HEK293T (cell line): Measurements from ENCODE around the gene PLEKHA6.

Experiments used
- CTCF ChIA-PET: fragments of 350-600 bp; formaldehyde crosslinking; extraction: SDS; loops from one replicate; lab custom pipeline; 2021; ENCODE audit warnings: antibody characterized with exemption, inconsistent platforms; lab: Yijun Ruan, JAX
- POLR2A ChIA-PET: fragments of 350-600 bp; formaldehyde crosslinking; extraction: SDS; loops from one replicate; lab custom pipeline; 2020; ENCODE audit warnings: antibody characterized with exemption, inconsistent platforms; lab: Yijun Ruan, JAX
- DNase-seq: peaks from one replicate; pipeline ENCODE4 v3.0.0; 2012; ENCODE audit warnings: mixed read lengths; ENCODE audit errors: extremely low spot score
- ARNT ChIP-seq: fragments of 450-650 bp; IDR thresholded peaks from 2 replicates; pipeline ENCODE4 v1.6.1; 2017; ENCODE audit warnings: mild to moderate bottlenecking
- BHLHE40 ChIP-seq: fragments of 450-650 bp; IDR thresholded peaks from 2 replicates; pipeline ENCODE4 v1.6.1; 2016; ENCODE audit warnings: mild to moderate bottlenecking, moderate library complexity, borderline replicate concordance
- CTBP1 ChIP-seq: fragments of 450-650 bp; IDR thresholded peaks from 2 replicates; pipeline ENCODE4 v1.6.1; 2016; ENCODE audit warnings: borderline replicate concordance
- ELF4 ChIP-seq: fragments of 450-650 bp; IDR thresholded peaks from 2 replicates; pipeline ENCODE4 v1.6.1; 2017; ENCODE audit warnings: antibody characterized with exemption
- FOXA1 ChIP-seq: fragments of 450-650 bp; IDR thresholded peaks from 2 replicates; pipeline ENCODE4 v1.6.1; 2016; ENCODE audit warnings: mild to moderate bottlenecking
- FOXK2 ChIP-seq: fragments of 450-650 bp; IDR thresholded peaks from 2 replicates; pipeline ENCODE4 v1.6.1; 2016; ENCODE audit warnings: mild to moderate bottlenecking
- FOXM1 ChIP-seq: fragments of 450-650 bp; IDR thresholded peaks from 2 replicates; pipeline ENCODE4 v1.6.1; 2017; ENCODE audit warnings: mild to moderate bottlenecking, borderline replicate concordance
- HDGF ChIP-seq: fragments of 450-650 bp; IDR thresholded peaks from 2 replicates; pipeline ENCODE4 v1.6.1; 2017; ENCODE audit warnings: antibody characterized with exemption, borderline replicate concordance
- L3MBTL2 ChIP-seq: fragments of 450-650 bp; conservative IDR thresholded peaks from 2 replicates; pipeline ENCODE4 v1.6.1; 2016; ENCODE audit warnings: mild to moderate bottlenecking
- LEF1 ChIP-seq: fragments of 450-650 bp; IDR thresholded peaks from 2 replicates; pipeline ENCODE4 v1.6.1; 2017; ENCODE audit warnings: mild to moderate bottlenecking, borderline replicate concordance
- NFRKB ChIP-seq: fragments of 450-650 bp; IDR thresholded peaks from 2 replicates; pipeline ENCODE4 v1.6.1; 2016; ENCODE audit warnings: mild to moderate bottlenecking, moderate library complexity
- SP1 ChIP-seq: fragments of 450-650 bp; IDR thresholded peaks from 2 replicates; pipeline ENCODE4 v1.6.1; 2017
- SUZ12 ChIP-seq: fragments of 450-650 bp; IDR thresholded peaks from 2 replicates; pipeline ENCODE4 v1.6.1; 2016; ENCODE audit warnings: mild to moderate bottlenecking
- TARDBP ChIP-seq: fragments of 450-650 bp; IDR thresholded peaks from 2 replicates; pipeline ENCODE4 v1.6.1; 2016
- ZNF384 ChIP-seq: fragments of 450-650 bp; IDR thresholded peaks from 2 replicates; pipeline ENCODE4 v1.6.1; 2016
- TF ChIP-seq, protein P1 (sequence below): fragments of 450-650 bp; IDR thresholded peaks from 2 replicates; pipeline ENCODE4 v1.6.1; 2016

Gene PLEKHA6

DNA sequence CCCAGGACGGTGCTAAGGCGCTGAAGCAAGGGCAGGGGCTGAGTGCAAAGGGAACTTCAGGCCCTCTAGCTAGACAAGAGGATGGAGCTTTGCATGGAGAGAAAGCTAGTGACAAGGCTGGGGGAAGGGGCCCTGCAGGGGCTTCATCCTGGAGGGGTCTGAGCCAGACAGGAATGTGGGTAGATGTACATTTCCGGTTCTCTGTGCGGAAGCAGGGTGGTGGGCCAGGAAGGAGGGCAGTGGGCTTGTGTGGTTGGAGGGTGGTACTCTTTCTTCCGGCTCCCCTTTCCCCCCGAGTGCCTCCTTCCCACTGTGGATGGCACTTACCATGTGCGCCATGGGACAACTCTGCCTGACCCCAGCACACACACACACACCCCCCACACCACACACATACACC, 165.0 kb downstream of the PLEKHA6 start:
- POLR2A ChIA-PET: no interaction called here
- TF ChIP-seq, protein P1, sequence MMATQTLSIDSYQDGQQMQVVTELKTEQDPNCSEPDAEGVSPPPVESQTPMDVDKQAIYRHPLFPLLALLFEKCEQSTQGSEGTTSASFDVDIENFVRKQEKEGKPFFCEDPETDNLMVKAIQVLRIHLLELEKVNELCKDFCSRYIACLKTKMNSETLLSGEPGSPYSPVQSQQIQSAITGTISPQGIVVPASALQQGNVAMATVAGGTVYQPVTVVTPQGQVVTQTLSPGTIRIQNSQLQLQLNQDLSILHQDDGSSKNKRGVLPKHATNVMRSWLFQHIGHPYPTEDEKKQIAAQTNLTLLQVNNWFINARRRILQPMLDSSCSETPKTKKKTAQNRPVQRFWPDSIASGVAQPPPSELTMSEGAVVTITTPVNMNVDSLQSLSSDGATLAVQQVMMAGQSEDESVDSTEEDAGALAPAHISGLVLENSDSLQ: no peak
- TF ChIP-seq NFRKB (no peak), ELF4 (no peak), FOXM1 (no peak), SP1 (no peak)
- DNase-seq: no peak
- CTCF ChIA-PET: no interaction called here

GRCh38 chr1:204194080-204194479, 165.6 kb downstream of the PLEKHA6 start:
- TF ChIP-seq BHLHE40 (no peak), FOXK2 (no peak), SP1 (no peak), ARNT (no peak), LEF1 (no peak), TARDBP (no peak), FOXM1 (no peak), CTBP1 (no peak), FOXA1 (no peak), L3MBTL2 (no peak), HDGF (no peak), SUZ12 (no peak), ZNF384 (no peak), NFRKB (no peak), ELF4 (no peak)
- TF ChIP-seq, protein P1: no peak
- POLR2A ChIA-PET: no interaction called here
- CTCF ChIA-PET: no interaction called here
- no peak for DNase-seq

DNA sequence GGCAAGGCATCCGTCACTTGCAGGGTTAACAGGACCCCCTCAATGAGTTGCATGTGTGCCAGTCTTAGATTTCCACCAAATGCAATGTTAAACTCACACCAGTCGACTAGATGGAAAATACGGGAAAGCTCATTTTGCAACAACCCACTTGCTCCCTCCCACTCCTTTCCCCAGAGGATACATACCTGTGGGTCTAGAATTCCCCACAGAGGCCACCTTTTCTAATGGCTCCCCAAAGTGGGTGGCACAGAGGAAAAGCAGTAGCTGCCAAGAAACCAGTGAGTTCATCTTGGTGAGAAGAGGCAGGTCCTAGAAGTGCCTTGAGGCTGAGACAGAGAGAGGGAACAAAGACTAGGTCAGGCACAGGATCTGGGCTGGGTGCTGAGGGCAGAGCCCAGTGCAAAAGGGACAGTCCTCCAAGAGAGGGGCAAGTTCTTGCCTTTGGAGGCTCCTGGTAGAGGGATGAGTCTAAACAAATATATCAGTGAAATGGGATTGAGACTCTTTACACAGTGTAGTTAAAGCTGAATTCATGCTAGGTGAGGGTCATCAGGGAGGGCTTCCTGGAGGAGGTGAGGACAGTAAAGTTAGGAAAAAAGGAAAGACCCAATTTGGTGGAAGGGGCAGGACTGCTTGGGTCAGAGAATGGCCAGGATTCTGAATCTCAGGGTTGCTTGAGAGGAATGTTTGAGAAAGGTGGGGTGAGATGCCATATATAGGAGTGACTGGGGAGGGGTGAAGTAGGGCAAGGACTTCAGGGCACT, 167.0 kb downstream of the PLEKHA6 start:
- CTCF ChIA-PET: interaction anchor here (1.3 to 2.4 kb wide), 2 partner anchors 14 to 29 kb away, joined by 5 to 9 read pairs; no protein-coding TSS in a partner anchor
- no peak for DNase-seq
- TF ChIP-seq, protein P1: no peak
- no peak for TF ChIP-seq NFRKB
- TF ChIP-seq ZNF384: no peak
- TF ChIP-seq FOXK2: no peak
- no peak for TF ChIP-seq LEF1
- TF ChIP-seq BHLHE40: no peak
- TF ChIP-seq L3MBTL2: no peak
- no peak for TF ChIP-seq FOXA1
- POLR2A ChIA-PET: no interaction called here

- POLR2A ChIA-PET: no interaction called here
- no peak for TF ChIP-seq LEF1
- no peak for TF ChIP-seq TARDBP
- no peak for TF ChIP-seq NFRKB
- no peak for TF ChIP-seq L3MBTL2
- TF ChIP-seq SP1: no peak
- no peak for TF ChIP-seq ZNF384
- no peak for TF ChIP-seq CTBP1
- no peak for TF ChIP-seq BHLHE40
- CTCF ChIA-PET: interaction anchor here (1.3 to 2.4 kb wide), 2 partner anchors 15 to 29 kb away, joined by 5 to 9 read pairs; no protein-coding TSS in a partner anchor
- no peak for DNase-seq
Observed at GRCh38 chr1:204192046-204192445, 167.7 kb downstream of the PLEKHA6 start.

DNA sequence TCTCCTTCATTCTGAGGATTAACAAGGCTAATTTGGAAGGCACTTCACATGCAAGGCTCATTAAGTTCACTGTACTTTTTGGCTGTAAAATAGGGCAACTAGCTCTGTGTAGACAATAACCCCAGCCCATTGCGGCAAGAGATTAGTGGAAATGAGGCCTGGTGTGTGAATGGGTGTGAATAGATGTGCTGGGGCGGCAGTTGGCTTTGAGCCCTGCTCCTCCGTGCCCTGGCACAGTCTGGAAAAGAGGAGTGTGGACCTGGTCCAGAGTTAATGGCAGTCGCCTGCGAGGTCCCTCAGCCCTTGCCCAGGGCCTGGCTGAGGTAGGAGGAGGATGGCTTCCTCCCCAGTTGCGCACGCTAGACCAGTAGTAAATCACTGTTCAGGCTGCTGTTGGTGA, 168.3 kb downstream of the PLEKHA6 start:
- ChIA-PET CTCF (interaction anchor here (0.6 to 2.4 kb wide), 3 partner anchors 15 to 68 kb away, joined by 3 to 9 read pairs (median 8); no protein-coding TSS in a partner anchor), POLR2A (no interaction called here)
- TF ChIP-seq LEF1: no peak
- TF ChIP-seq ARNT: no peak
- no peak for TF ChIP-seq BHLHE40
- TF ChIP-seq NFRKB: no peak
- TF ChIP-seq ELF4: no peak
- TF ChIP-seq, protein P1: no peak
- TF ChIP-seq ZNF384: no peak
- no peak for TF ChIP-seq L3MBTL2
- TF ChIP-seq SUZ12: no peak
- no peak for TF ChIP-seq FOXA1
- no peak for TF ChIP-seq HDGF
- no peak for DNase-seq
